ENCODE results near the gene ALPK3.

- TF ChIP-seq EZH2 (IDR thresholded peaks at IDR 0.05; ENCODE audit: low read length) = no peak
- TF ChIP-seq CTCF (optimal IDR thresholded peaks at IDR 0.05 in 1 of 3, IDR thresholded peaks at IDR 0.05 in 1 of 3, conservative IDR thresholded peaks at IDR 0.05 in 1 of 3; ENCODE audit: extremely low read depth in 1 of 3, insufficient read depth in 2 of 3, low read length in 3 of 3) = no peak
Observed at GRCh38 chr15:84827246-84827645, 10.1 kb downstream of the ALPK3 start.
